Prostate gland (tissue), 2 donors: Measurements from ENCODE around the gene CGB3. TPM values are rescaled to one million over a fixed set of nuclear protein-coding genes. Genes with fewer than 3 reads are reported as not detected.
A peak's percentile ranks its signal among the peaks of the same experiment; 100 is the strongest.

ENCODE experiments used
- DNase-seq: peaks from one replicate; pipeline ENCODE4 v3.0.0-alpha.2; 2019; ENCODE audit warnings: low spot score
- H3K27ac ChIP-seq, 2 donors: fragments of 200-600 bp; sonication (generic); 2 replicates each; pipeline ENCODE4 v1.5.1; 2017 to 2019
- H3K27me3 ChIP-seq: fragments of 200-600 bp; sonication (generic); replicated peaks from 2 replicates; pipeline ENCODE4 v1.5.1; 2019; ENCODE audit not compliant: insufficient read depth
- H3K36me3 ChIP-seq, 2 donors: fragments of 200-600 bp; sonication (generic); 1 replicate in 1 of 2; 2 replicates in 1 of 2; pipeline versions ENCODE4 v1.5.1 to v1.8.1; 2017 to 2019
- H3K4me1 ChIP-seq: fragments of 200-600 bp; sonication (generic); replicated peaks from 2 replicates; pipeline ENCODE4 v1.5.1; 2019
- H3K4me3 ChIP-seq, 2 donors: fragments of 200-600 bp; sonication (generic); 2 replicates each; pipeline ENCODE4 v1.5.1; 2017 to 2019
- H3K9me3 ChIP-seq: fragments of 200-600 bp; sonication (generic); 2 replicates; pipeline ENCODE4 v1.5.1; 2017
- POLR2A ChIP-seq: fragments of 450-650 bp; IDR thresholded peaks from one replicate; pipeline ENCODE4 v1.6.1; 2016; ENCODE audit warnings: antibody characterized with exemption, mild to moderate bottlenecking
- POLR2AphosphoS5 ChIP-seq: sonication (generic); formaldehyde crosslinking; IDR thresholded peaks from one replicate; pipeline ENCODE4 v1.6.1; 2017; ENCODE audit warnings: antibody characterized with exemption
- WGBS: methylation state at CpG from one replicate; pipeline ENCODE4 v1.1.5; 2018; 5-methylcytosine and 5-hydroxymethylcytosine counted together
- intact Hi-C: fragments of 100-400 bp; cut with DNase I; formaldehyde crosslinking; loops from one replicate; pipeline ENCODE4 v1.14.2; 2022
- total RNA-seq, 2 donors: library from RNA; depleted of rRNA; stranded (reverse); fragments of >200 nt; gene quantifications; one replicate each; pipeline ENCODE4 v1.1.0, GENCODE V29; 2016
- TF ChIP-seq, protein P1 (sequence below), 4 experiments: fragments of 200-600 bp in 2 of 4; fragments of 450-650 bp in 2 of 4; sonication (generic) in 2 of 4; IDR thresholded peaks; 1 replicate in 3 of 4; 2 replicates in 1 of 4; pipeline ENCODE4 v1.5.1; 2016 to 2019; ENCODE audit warnings: antibody characterized with exemption in 4 of 4, mild to moderate bottlenecking in 2 of 4, moderate library complexity in 2 of 4

CGB3 gene
- total RNA-seq, 2 donors from 2014 or later, result not detected

DNA sequence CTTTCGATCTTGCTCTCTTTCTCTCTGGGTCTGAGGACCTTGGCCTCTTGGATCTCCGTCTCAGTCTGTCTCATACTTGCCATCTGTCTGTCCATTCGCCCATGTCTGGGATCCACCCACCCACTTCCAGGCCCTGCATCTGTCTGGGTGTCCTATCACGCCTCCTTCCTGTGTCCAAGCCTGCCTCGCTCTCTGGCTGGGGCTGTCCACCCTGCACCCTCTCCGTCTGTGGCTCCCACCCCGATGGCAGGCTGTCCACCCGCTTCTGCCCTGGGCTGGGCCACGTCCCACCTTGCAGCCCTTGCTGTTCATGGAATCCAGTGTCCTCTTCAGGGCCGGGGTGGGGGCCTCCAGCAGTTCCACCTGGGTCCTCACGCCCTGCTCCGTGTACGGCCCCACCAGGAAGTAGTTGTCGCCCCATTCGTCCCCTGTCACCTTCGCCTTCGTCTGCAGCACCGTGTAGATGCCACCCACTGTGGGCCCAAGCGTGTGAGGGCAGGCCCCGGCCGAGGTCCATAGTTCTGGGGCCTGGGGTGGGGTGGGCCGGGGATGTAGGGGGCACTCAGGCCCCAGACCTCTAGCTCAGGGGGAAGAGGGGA, 33.0 kb downstream of the CGB3 start:
- H3K9me3 ChIP-seq, result no peaks in the 10 kb centered on the region
- H3K36me3 ChIP-seq, result no peaks in the 10 kb centered on the region
- intact Hi-C loops, result no loop called here
- no peaks in the 10 kb centered on the region for H3K27me3 ChIP-seq
- 69% methylated on average over 22 of the region's 22 CpGs for WGBS
- peak overlapping the region; percentile 74 to 88 for H3K4me3 ChIP-seq
- peak overlapping the region in 1 of 2 donors; percentile 97 for H3K27ac ChIP-seq
- DNase-seq, result no peak
- TF ChIP-seq POLR2AphosphoS5 (no peak), POLR2A (no peak)
- TF ChIP-seq, protein P1, sequence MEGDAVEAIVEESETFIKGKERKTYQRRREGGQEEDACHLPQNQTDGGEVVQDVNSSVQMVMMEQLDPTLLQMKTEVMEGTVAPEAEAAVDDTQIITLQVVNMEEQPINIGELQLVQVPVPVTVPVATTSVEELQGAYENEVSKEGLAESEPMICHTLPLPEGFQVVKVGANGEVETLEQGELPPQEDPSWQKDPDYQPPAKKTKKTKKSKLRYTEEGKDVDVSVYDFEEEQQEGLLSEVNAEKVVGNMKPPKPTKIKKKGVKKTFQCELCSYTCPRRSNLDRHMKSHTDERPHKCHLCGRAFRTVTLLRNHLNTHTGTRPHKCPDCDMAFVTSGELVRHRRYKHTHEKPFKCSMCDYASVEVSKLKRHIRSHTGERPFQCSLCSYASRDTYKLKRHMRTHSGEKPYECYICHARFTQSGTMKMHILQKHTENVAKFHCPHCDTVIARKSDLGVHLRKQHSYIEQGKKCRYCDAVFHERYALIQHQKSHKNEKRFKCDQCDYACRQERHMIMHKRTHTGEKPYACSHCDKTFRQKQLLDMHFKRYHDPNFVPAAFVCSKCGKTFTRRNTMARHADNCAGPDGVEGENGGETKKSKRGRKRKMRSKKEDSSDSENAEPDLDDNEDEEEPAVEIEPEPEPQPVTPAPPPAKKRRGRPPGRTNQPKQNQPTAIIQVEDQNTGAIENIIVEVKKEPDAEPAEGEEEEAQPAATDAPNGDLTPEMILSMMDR (IDR thresholded peaks at IDR 0.05), result no peak
- peaks cover 19% of the 10 kb centered on the region for H3K4me1 ChIP-seq

DNA sequence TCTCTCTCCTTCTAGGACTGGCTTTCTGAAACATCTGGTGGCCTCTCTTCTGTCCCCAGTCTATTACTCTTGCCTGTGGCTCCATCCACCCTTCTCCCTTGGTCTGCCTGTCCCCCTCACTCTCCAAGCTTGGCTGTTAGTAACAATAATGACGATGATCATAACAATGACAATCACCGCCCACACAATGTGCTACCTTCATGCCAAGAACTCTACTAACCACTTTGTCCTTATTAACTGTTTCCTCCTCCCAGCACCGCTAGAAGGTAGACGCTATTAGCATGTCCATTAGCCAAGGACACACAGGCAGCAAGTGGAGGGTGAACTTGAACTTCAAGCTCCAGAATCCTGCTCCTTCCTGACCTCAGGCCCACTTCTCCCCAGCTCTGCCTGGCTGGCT, 33.7 kb downstream of the CGB3 start:
- peaks cover 19% of the 10 kb centered on the region for H3K4me1 ChIP-seq
- no peaks in the 10 kb centered on the region for H3K36me3 ChIP-seq
- WGBS, result 40% methylated on average over 4 of the region's 4 CpGs
- H3K27me3 ChIP-seq, result no peaks in the 10 kb centered on the region
- no peaks in the 10 kb centered on the region for H3K9me3 ChIP-seq
- no peak for DNase-seq
- H3K27ac ChIP-seq, result no peak overlapping the region
- intact Hi-C loops, result no loop called here
- H3K4me3 ChIP-seq, result no peak overlapping the region
- TF ChIP-seq POLR2AphosphoS5 (no peak), POLR2A (no peak)
- TF ChIP-seq, protein P1 (IDR thresholded peaks at IDR 0.05), result no peak

DNA sequence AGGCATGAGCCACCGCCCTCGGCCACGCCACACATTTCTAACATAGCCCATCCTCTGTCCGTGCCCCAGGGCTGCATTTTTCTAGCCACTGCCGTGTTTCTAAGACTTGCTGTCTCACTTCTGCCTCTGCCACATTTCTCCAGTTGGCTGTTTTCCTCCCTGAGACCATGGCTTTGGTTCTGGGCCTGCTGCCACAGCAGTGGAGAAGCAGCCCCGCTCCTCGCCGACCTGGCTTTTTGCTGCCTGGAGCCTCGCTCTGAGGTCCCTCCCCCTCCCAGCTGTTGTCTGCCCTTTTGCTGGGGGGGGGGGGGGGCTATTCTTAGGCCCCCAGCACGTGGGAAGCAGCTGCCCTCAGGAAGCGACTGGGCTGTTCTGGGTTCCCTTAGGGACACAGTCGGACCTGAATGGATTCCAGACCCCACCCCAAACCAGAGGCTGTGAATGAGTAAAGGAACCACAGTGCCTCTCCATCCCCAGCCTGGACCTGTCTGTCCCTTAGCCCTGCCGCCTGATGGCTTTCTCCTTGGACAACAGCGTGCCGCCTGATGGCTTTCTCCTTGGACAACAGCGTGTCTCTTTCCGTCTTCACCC, 34.3 kb downstream of the CGB3 start:
- intact Hi-C loops, result no loop called here
- TF ChIP-seq POLR2A (no peak), POLR2AphosphoS5 (no peak)
- TF ChIP-seq, protein P1 (IDR thresholded peaks at IDR 0.05), result no peak
- Histone ChIP-seq H3K36me3 (no peaks in the 10 kb centered on the region), H3K27ac (no peak overlapping the region), H3K4me3 (no peak overlapping the region), H3K9me3 (no peaks in the 10 kb centered on the region), H3K27me3 (no peaks in the 10 kb centered on the region), H3K4me1 (peaks cover 19% of the 10 kb centered on the region)
- WGBS, result 80% methylated on average over 17 of the region's 17 CpGs
- DNase-seq, result no peak

DNA sequence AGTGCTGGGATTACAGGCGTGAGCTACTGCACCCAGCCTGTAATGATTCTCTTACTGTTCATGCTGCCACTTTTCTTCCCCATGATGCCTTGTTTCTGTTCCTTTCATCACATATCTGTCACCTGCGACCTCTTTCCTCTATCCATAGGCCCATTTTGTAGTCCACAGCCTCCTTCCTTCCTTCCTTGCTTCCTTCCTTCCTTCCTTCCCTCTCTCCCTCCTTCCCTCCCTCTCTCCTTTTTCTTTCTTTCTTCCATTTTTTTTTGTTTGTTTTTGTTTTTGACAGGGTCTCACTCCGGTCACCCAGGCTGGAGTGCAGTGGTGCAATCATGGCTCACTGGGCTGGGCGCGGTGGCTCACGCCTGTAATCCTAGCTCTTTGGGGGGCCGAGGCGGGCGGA, 35.3 kb downstream of the CGB3 start:
- Histone ChIP-seq H3K27me3 (no peaks in the 10 kb centered on the region), H3K27ac (no peak overlapping the region), H3K9me3 (no peaks in the 10 kb centered on the region), H3K4me3 (no peak overlapping the region), H3K4me1 (peaks cover 13% of the 10 kb centered on the region), H3K36me3 (no peaks in the 10 kb centered on the region)
- TF ChIP-seq POLR2A (no peak), POLR2AphosphoS5 (no peak)
- TF ChIP-seq, protein P1 (IDR thresholded peaks at IDR 0.05), result no peak
- no peak for DNase-seq
- 96% methylated on average over 9 of the region's 9 CpGs for whole genome bisulfite sequencing
- intact Hi-C loops, result no loop called here

DNA sequence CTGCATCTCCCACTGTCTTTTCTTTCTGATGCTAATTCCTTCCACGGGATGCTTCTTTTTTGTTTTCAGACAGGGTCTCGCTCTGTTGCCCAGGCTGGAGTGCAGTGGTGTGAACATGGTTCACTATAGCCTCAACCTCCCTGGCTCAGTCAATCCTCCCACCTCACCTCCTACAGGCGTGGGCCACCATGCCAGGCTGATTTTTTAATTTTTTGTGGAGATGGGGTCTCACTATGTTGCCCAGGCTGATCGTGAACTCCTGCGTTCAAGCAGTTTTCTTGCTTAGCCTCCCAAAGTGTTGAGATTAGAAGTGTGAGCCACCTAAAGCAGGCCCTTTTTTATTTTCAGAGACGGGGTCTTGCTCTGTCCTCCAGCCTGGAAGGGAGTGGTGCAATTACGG, 35.8 kb downstream of the CGB3 start:
- 93% methylated on average over 7 of the region's 7 CpGs for WGBS
- Histone ChIP-seq H3K36me3 (no peaks in the 10 kb centered on the region), H3K4me1 (peaks cover 13% of the 10 kb centered on the region), H3K27me3 (no peaks in the 10 kb centered on the region), H3K9me3 (no peaks in the 10 kb centered on the region), H3K27ac (no peak overlapping the region), H3K4me3 (no peak overlapping the region)
- TF ChIP-seq, protein P1 (IDR thresholded peaks at IDR 0.05), result no peak
- TF ChIP-seq POLR2AphosphoS5, result no peak
- TF ChIP-seq POLR2A, result no peak
- intact Hi-C loops, result no loop called here
- DNase-seq, result no peak
